Transverse colon (tissue), 4 donors: ENCODE data around the gene GOT1. TPM values are rescaled to one million over a fixed set of nuclear protein-coding genes. Genes with fewer than 3 reads are reported as not detected.

Source experiments
- DNase-seq: peaks from one replicate; pipeline ENCODE4 v3.0.0-alpha.2; 2019
- H3K27ac ChIP-seq, 4 donors: fragments of 200-600 bp; sonication (generic); 2 replicates each; pipeline ENCODE4 v1.5.1; 2016 to 2018; ENCODE audit warnings: inconsistent platforms in 4 of 4
- H3K27me3 ChIP-seq: fragments of 200-600 bp; sonication (generic); 2 replicates; pipeline ENCODE4 v1.5.1; 2017; ENCODE audit warnings: inconsistent platforms
- H3K36me3 ChIP-seq, 4 donors: fragments of 200-600 bp; sonication (generic); 2 replicates each; pipeline ENCODE4 v1.5.1; 2017 to 2019; ENCODE audit warnings: inconsistent platforms in 4 of 4
- H3K4me1 ChIP-seq, 4 donors: fragments of 200-600 bp; sonication (generic); 2 replicates each; pipeline ENCODE4 v1.5.1; 2017 to 2020; ENCODE audit warnings: inconsistent platforms in 4 of 4
- H3K4me3 ChIP-seq, 4 donors: fragments of 200-600 bp; sonication (generic); 1 replicate in 1 of 4; 2 replicates in 3 of 4; pipeline versions ENCODE4 v1.5.1 to v1.6.1; 2017 to 2019; ENCODE audit warnings: inconsistent platforms in 4 of 4
- H3K9me3 ChIP-seq, 2 donors: fragments of 200-600 bp; sonication (generic); 2 replicates each; pipeline ENCODE4 v1.5.1; 2017 to 2019; ENCODE audit warnings: inconsistent platforms in 2 of 2
- CTCF ChIP-seq, 5 experiments: fragments of 200-600 bp in 3 of 5; fragments of 450-650 bp in 2 of 5; sonication (generic) in 3 of 5; IDR thresholded peaks; 1 replicate in 2 of 5; 2 replicates in 3 of 5; pipeline ENCODE4 v1.5.1; 2016 to 2017; ENCODE audit warnings: antibody characterized with exemption in 5 of 5, inconsistent platforms in 3 of 5, mild to moderate bottlenecking in 2 of 5, moderate library complexity in 1 of 5
- EP300 ChIP-seq: sonication (generic); formaldehyde crosslinking; IDR thresholded peaks from one replicate; pipeline ENCODE4 v1.6.1; 2017; ENCODE audit warnings: antibody characterized with exemption, low read depth
- POLR2A ChIP-seq: fragments of 450-650 bp; IDR thresholded peaks from one replicate; pipeline ENCODE4 v1.6.1; 2016; ENCODE audit warnings: antibody characterized with exemption, mild to moderate bottlenecking, moderate library complexity
- POLR2AphosphoS5 ChIP-seq, 3 donors: sonication (generic); formaldehyde crosslinking; IDR thresholded peaks; one replicate each; pipeline ENCODE4 v1.6.1; 2016; ENCODE audit warnings: antibody characterized with exemption in 3 of 3
- WGBS, 2 donors: methylation state at CpG; one replicate each; pipeline ENCODE4 v1.1.5; 2018; ENCODE audit warnings: low coverage in 1 of 2; 5-methylcytosine and 5-hydroxymethylcytosine counted together
- in situ Hi-C, 4 donors: fragments of 200-750 bp; cut with MboI; loops; one replicate each; pipeline versions ENCODE4 v1.15.0 to v1.15.1; 2017; ENCODE audit warnings: low sequenced_read_pairs in 3 of 4, low pct_ligation_motif_present in 1 of 4, low pct_unique_long_range_greater_than_20kb in 1 of 4
- intact Hi-C: fragments of 100-400 bp; cut with DNase I; formaldehyde crosslinking; loops from one replicate; pipeline ENCODE4 v1.15.1; 2023; ENCODE audit warnings: low total_unique reads
- total RNA-seq, 4 donors: library from RNA; depleted of rRNA; stranded (reverse); fragments of >200 nt; gene quantifications; one replicate each; pipeline ENCODE4 v1.1.0, GENCODE V29; 2016

The GOT1 gene
- total RNA-seq, 4 donors from 2014 or later, result 54.5 to 94.3 (median 82.3) TPM

GRCh38 chr10:99461230-99461629 lies 30.8 kb upstream of the GOT1 start:
- in situ Hi-C loops, result no loop called here
- H3K27ac ChIP-seq, result no peak overlapping the region
- H3K4me3 ChIP-seq, result no peak overlapping the region
- H3K4me1 ChIP-seq, result peaks cover 0 to 4% (median under 1%) of the 10 kb centered on the region in 4 donors
- no peak for DNase-seq
- TF ChIP-seq POLR2A (no peak), POLR2AphosphoS5 (IDR thresholded peaks at IDR 0.05) (no peak), CTCF (IDR thresholded peaks at IDR 0.05) (no peak), EP300 (no peak)
- WGBS, 2 donors, result 95% methylated on average over 2 of the region's 2 CpGs; no CpG with 5 or more reads in 1 of the 2 donors
- H3K27me3 ChIP-seq, result peaks cover 9% of the 10 kb centered on the region
- H3K9me3 ChIP-seq, result no peaks in the 10 kb centered on the region
- H3K36me3 ChIP-seq, result no peaks in the 10 kb centered on the region
- intact Hi-C loops, result no loop called here

GRCh38 chr10:99460070-99460469 lies 29.6 kb upstream of the GOT1 start:
- WGBS, 2 donors, result 78 to 93% methylated on average over 3 to 5 of the region's 5 CpGs
- intact Hi-C loops (no loop called here), in situ Hi-C loops (no loop called here)
- H3K27me3 ChIP-seq, result peaks cover 9% of the 10 kb centered on the region
- TF ChIP-seq EP300, result no peak
- no peak for TF ChIP-seq POLR2AphosphoS5 (IDR thresholded peaks at IDR 0.05)
- no peak for TF ChIP-seq CTCF (IDR thresholded peaks at IDR 0.05)
- TF ChIP-seq POLR2A, result no peak
- H3K4me3 ChIP-seq, result no peak overlapping the region
- no peaks in the 10 kb centered on the region for H3K9me3 ChIP-seq
- peaks cover 0 to 4% (median 0%) of the 10 kb centered on the region in 4 donors for H3K4me1 ChIP-seq
- no peak for DNase-seq
- no peaks in the 10 kb centered on the region for H3K36me3 ChIP-seq
- H3K27ac ChIP-seq, result no peak overlapping the region

- H3K27me3 ChIP-seq, result peaks cover 9% of the 10 kb centered on the region
- TF ChIP-seq POLR2AphosphoS5 (IDR thresholded peaks at IDR 0.05) (no peak), EP300 (no peak), POLR2A (no peak), CTCF (IDR thresholded peaks at IDR 0.05) (no peak)
- H3K36me3 ChIP-seq, result no peaks in the 10 kb centered on the region
- H3K27ac ChIP-seq, result no peak overlapping the region
- 59 to 68% methylated on average over 2 of the region's 2 CpGs for WGBS, 2 donors
- no peak for DNase-seq
- no peaks in the 10 kb centered on the region for H3K9me3 ChIP-seq
- intact Hi-C loops, result no loop called here
- H3K4me1 ChIP-seq, result peaks cover 0 to 4% (median 0%) of the 10 kb centered on the region in 4 donors
- no peak overlapping the region for H3K4me3 ChIP-seq
- in situ Hi-C loops, result no loop called here
Observed at GRCh38 chr10:99459217-99459616, 28.8 kb upstream of the GOT1 start.

- intact Hi-C loops (no loop called here), in situ Hi-C loops (no loop called here)
- no peak for DNase-seq
- no peaks in the 10 kb centered on the region for H3K36me3 ChIP-seq
- TF ChIP-seq POLR2AphosphoS5 (IDR thresholded peaks at IDR 0.05), result no peak
- TF ChIP-seq POLR2A, result no peak
- no peak for TF ChIP-seq EP300
- TF ChIP-seq CTCF (IDR thresholded peaks at IDR 0.05), result no peak
- 45 to 46% methylated on average over 2 of the region's 2 CpGs for WGBS, 2 donors
- H3K9me3 ChIP-seq, result no peaks in the 10 kb centered on the region
- peaks cover 0 to 4% (median 0%) of the 10 kb centered on the region in 4 donors for H3K4me1 ChIP-seq
- H3K4me3 ChIP-seq, result no peak overlapping the region
- H3K27me3 ChIP-seq, result peaks cover 12% of the 10 kb centered on the region
- no peak overlapping the region for H3K27ac ChIP-seq
Observed at GRCh38 chr10:99457813-99458212, 27.4 kb upstream of the GOT1 start.
